ENCODE measurements around the gene DNLZ.

GRCh38 chr9:136336156-136336870 is 27.2 kb downstream of the DNLZ start:
- TF ChIP-seq CTCF (IDR thresholded peaks at IDR 0.05) (no peak), POLR2A (IDR thresholded peaks at IDR 0.05) (no peak)

All from heart left ventricle (tissue), 13 donors.